ENCODE data around the gene OTUD3. TPM values are rescaled to one million over a fixed set of nuclear protein-coding genes. Genes with fewer than 3 reads are reported as not detected.
"Not testable (repeated sequence)": the region's sequence is repeated elsewhere in the genome, so short reads cannot be mapped to it uniquely, and the experiment has no call there.

Gene OTUD3
- total RNA-seq, 4 donors from 2014 or later = 2.6 to 20.8 (median 10.7) TPM

GRCh38 chr1:19845555-19845954, 36.6 kb upstream of the OTUD3 start:
- H3K27ac ChIP-seq = peak overlapping the region; percentile 21 to 71

GRCh38 chr1:19846338-19846737, 35.9 kb upstream of the OTUD3 start:
- Histone ChIP-seq H3K4me3 (no peak overlapping the region), H3K27ac (peak overlapping the region in 1 of 2 donors; percentile 71), H3K36me3 (no peaks in the 10 kb centered on the region), H3K9me3 (no peaks in the 10 kb centered on the region), H3K27me3 (no peaks in the 10 kb centered on the region), H3K4me1 (no peaks in the 10 kb centered on the region)
- no peak for DNase-seq
- intact Hi-C loops (cut with DNase I; ENCODE audit: low total_unique reads) = no loop called here
- TF ChIP-seq POLR2A (IDR thresholded peaks at IDR 0.05) = no peak
- TF ChIP-seq CTCF (IDR thresholded peaks at IDR 0.05) = no peak

More at GRCh38 chr1:19845555-19845954, 36.6 kb upstream of the OTUD3 start:
- TF ChIP-seq POLR2A (IDR thresholded peaks at IDR 0.05) (no peak), CTCF (IDR thresholded peaks at IDR 0.05) (no peak)
- no peak for DNase-seq
- Histone ChIP-seq H3K4me1 (no peaks in the 10 kb centered on the region), H3K36me3 (no peaks in the 10 kb centered on the region), H3K27me3 (no peaks in the 10 kb centered on the region), H3K9me3 (no peaks in the 10 kb centered on the region), H3K4me3 (no peak overlapping the region)
- intact Hi-C loops (cut with DNase I; ENCODE audit: low total_unique reads) = no loop called here

GRCh38 chr1:19847334-19847733, 34.9 kb upstream of the OTUD3 start:
- H3K4me1 ChIP-seq; H3K27me3 ChIP-seq; H3K4me3 ChIP-seq; intact Hi-C loops (cut with DNase I; ENCODE audit: low total_unique reads); H3K27ac ChIP-seq; H3K36me3 ChIP-seq; H3K9me3 ChIP-seq; DNase-seq: not testable (repeated sequence)

GRCh38 chr1:19849307-19849706, 32.9 kb upstream of the OTUD3 start:
- peak overlapping the region; percentile 3 to 57 for H3K27ac ChIP-seq
- DNase-seq; H3K4me3 ChIP-seq; H3K27me3 ChIP-seq; H3K4me1 ChIP-seq; H3K9me3 ChIP-seq; H3K36me3 ChIP-seq; intact Hi-C loops (cut with DNase I; ENCODE audit: low total_unique reads): not testable (repeated sequence)

- H3K9me3 ChIP-seq = no peaks in the 10 kb centered on the region
- no peak for DNase-seq
- intact Hi-C loops (cut with DNase I; ENCODE audit: low total_unique reads) = no loop called here
- TF ChIP-seq POLR2A (IDR thresholded peaks at IDR 0.05) (no peak), CTCF (IDR thresholded peaks at IDR 0.05) (no peak)
- H3K36me3 ChIP-seq = no peaks in the 10 kb centered on the region
- H3K4me1 ChIP-seq = no peaks in the 10 kb centered on the region
- H3K27ac ChIP-seq = peak overlapping the region; percentile 50 to 57
- no peaks in the 10 kb centered on the region for H3K27me3 ChIP-seq
- H3K4me3 ChIP-seq = peak overlapping the region in 1 of 2 donors; percentile 11
Observed at GRCh38 chr1:19850214-19850613, 32.0 kb upstream of the OTUD3 start.

- TF ChIP-seq POLR2A (IDR thresholded peaks at IDR 0.05) (no peak), CTCF (IDR thresholded peaks at IDR 0.05) (no peak)
- no peaks in the 10 kb centered on the region for H3K4me1 ChIP-seq
- intact Hi-C loops (cut with DNase I; ENCODE audit: low total_unique reads) = no loop called here
- no peaks in the 10 kb centered on the region for H3K9me3 ChIP-seq
- no peak for DNase-seq
- no peaks in the 10 kb centered on the region for H3K36me3 ChIP-seq
- H3K27ac ChIP-seq = no peak overlapping the region
- H3K4me3 ChIP-seq = no peak overlapping the region
- no peaks in the 10 kb centered on the region for H3K27me3 ChIP-seq
Observed at GRCh38 chr1:19852036-19852435, 30.2 kb upstream of the OTUD3 start.
